ENCODE data around the gene PSMC4. TPM values are rescaled to one million over a fixed set of nuclear protein-coding genes. Genes with fewer than 3 reads are reported as not detected.

PSMC4 gene
- total RNA-seq, 2 donors from 2014 or later = 93.6 to 114 TPM

GRCh38 chr19:39996811-39997637 is 26.1 kb downstream of the PSMC4 start, which contains the start of gene ZNF546:
ZNF546 (plus strand) TSS chr19:39997060; CDS start chr19:39998327, 1,267 bp downstream.
- ATAC-seq = peak; percentile 78 to 94
- Mint-ChIP-seq H3K9me3 (peaks cover 7 to 17% of the 10 kb centered on the region in 2 donors), H3K27ac (peak within 1 kb of the TSS; percentile 97 to 98), H3K36me3 (peaks cover 33 to 49% of the 10 kb centered on the region in 2 donors)
- peak; percentile 88 to 89 for DNase-seq (ENCODE audit: low spot score in 2 of 2)

- Mint-ChIP-seq H3K36me3 (peaks cover 33 to 43% of the 10 kb centered on the region in 2 donors), H3K9me3 (peaks cover 6 to 16% of the 10 kb centered on the region in 2 donors), H3K27ac (peak overlapping the region; percentile 97 to 98)
- peak in 1 of 2 donors; percentile 22 for DNase-seq (ENCODE audit: low spot score in 2 of 2)
- ATAC-seq = peak; percentile 39 to 61
Observed at GRCh38 chr19:39997638-39998216, 26.8 kb downstream of the PSMC4 start.

GRCh38 chr19:39998501-39998900 is 27.5 kb downstream of the PSMC4 start:
- peak overlapping the region in 1 of 2 donors; percentile 98 for H3K27ac Mint-ChIP-seq
- DNase-seq (ENCODE audit: low spot score in 2 of 2) (no peak), ATAC-seq (no peak)
- H3K36me3 Mint-ChIP-seq = peaks cover 26 to 35% of the 10 kb centered on the region in 2 donors
- H3K9me3 Mint-ChIP-seq = peaks cover 0 to 10% of the 10 kb centered on the region in 2 donors

GRCh38 chr19:40005691-40006272 is 34.8 kb downstream of the PSMC4 start:
- no peak overlapping the region for H3K27ac Mint-ChIP-seq
- H3K36me3 Mint-ChIP-seq = peaks cover 34 to 49% of the 10 kb centered on the region in 2 donors
- no peak for DNase-seq (ENCODE audit: low spot score in 2 of 2)
- peaks cover 4 to 7% of the 10 kb centered on the region in 2 donors for H3K9me3 Mint-ChIP-seq
- ATAC-seq = no peak

- DNase-seq (ENCODE audit: low spot score in 2 of 2) = no peak
- Mint-ChIP-seq H3K27ac (peak overlapping the region in 1 of 2 donors; percentile 70), H3K36me3 (peaks cover 36 to 52% of the 10 kb centered on the region in 2 donors), H3K9me3 (peaks cover 4 to 7% of the 10 kb centered on the region in 2 donors)
- ATAC-seq = peak in 1 of 2 donors; percentile 24
Observed at GRCh38 chr19:40006273-40006691, 35.3 kb downstream of the PSMC4 start.

- peaks cover 67 to 86% of the 10 kb centered on the region in 2 donors for H3K36me3 Mint-ChIP-seq
- ATAC-seq = no peak
- peaks cover 26 to 28% of the 10 kb centered on the region in 2 donors for H3K9me3 Mint-ChIP-seq
- no peak overlapping the region for H3K27ac Mint-ChIP-seq
- DNase-seq (ENCODE audit: low spot score in 2 of 2) = no peak
Observed at GRCh38 chr19:40009674-40010073, 38.7 kb downstream of the PSMC4 start.

- H3K9me3 Mint-ChIP-seq = peaks cover 35 to 37% of the 10 kb centered on the region in 2 donors
- H3K27ac Mint-ChIP-seq = no peak overlapping the region
Observed at GRCh38 chr19:40013991-40014390, 43.0 kb downstream of the PSMC4 start.

GRCh38 chr19:40023969-40024368 is 53.0 kb downstream of the PSMC4 start:
- H3K36me3 Mint-ChIP-seq = peaks cover 57 to 59% of the 10 kb centered on the region in 2 donors
- H3K27ac Mint-ChIP-seq = no peak overlapping the region
- ATAC-seq (no peak), DNase-seq (ENCODE audit: low spot score in 2 of 2) (no peak)
- peaks cover 50 to 51% of the 10 kb centered on the region in 2 donors for H3K9me3 Mint-ChIP-seq

More at GRCh38 chr19:40013991-40014390, 43.0 kb downstream of the PSMC4 start:
- ATAC-seq (no peak), DNase-seq (ENCODE audit: low spot score in 2 of 2) (no peak)
- peaks cover 57 to 81% of the 10 kb centered on the region in 2 donors for H3K36me3 Mint-ChIP-seq

- ATAC-seq (no peak), DNase-seq (ENCODE audit: low spot score in 2 of 2) (no peak)
- H3K36me3 Mint-ChIP-seq = peaks cover 59 to 69% of the 10 kb centered on the region in 2 donors
- H3K27ac Mint-ChIP-seq = no peak overlapping the region
- H3K9me3 Mint-ChIP-seq = peaks cover 50 to 56% of the 10 kb centered on the region in 2 donors
Observed at GRCh38 chr19:40025938-40026596, 55.1 kb downstream of the PSMC4 start.

GRCh38 chr19:40026597-40026970 is 55.6 kb downstream of the PSMC4 start:
- ATAC-seq (no peak), DNase-seq (ENCODE audit: low spot score in 2 of 2) (no peak)
- Mint-ChIP-seq H3K27ac (no peak overlapping the region), H3K9me3 (peaks cover 47 to 56% of the 10 kb centered on the region in 2 donors), H3K36me3 (peaks cover 59 to 69% of the 10 kb centered on the region in 2 donors)

Other genes with a start within 250 kb of the PSMC4 start
- 1 to 10 TPM in 1 of 2 donors, under 1 TPM in 1; 0.86 to 1.0 TPM for gene CLC, start 233.1 kb upstream of the PSMC4 start, total RNA-seq
- not detected for gene LEUTX, start 192.3 kb upstream of the PSMC4 start, total RNA-seq
- 10 to 100 TPM in 1 of 2 donors, 1 to 10 TPM in 1; 8.9 to 10.3 TPM for gene DYRK1B, start 137.0 kb upstream of the PSMC4 start, total RNA-seq
- 100 to 1,000 TPM; 515 to 771 TPM for gene FBL, start 124.8 kb upstream of the PSMC4 start, total RNA-seq
- gene FCGBP, start 36.5 kb upstream of the PSMC4 start, total RNA-seq = 1 to 10 TPM; 4.6 to 8.2 TPM
- 1 to 10 TPM; 3.1 to 4.7 TPM for gene ZNF546, start 25.9 kb downstream of the PSMC4 start, total RNA-seq
- gene ZNF780B, start 85.1 kb downstream of the PSMC4 start, total RNA-seq = 10 to 100 TPM in 1 of 2 donors, 1 to 10 TPM in 1; 5.4 to 21.5 TPM
- gene ZNF780A, start 119.8 kb downstream of the PSMC4 start, total RNA-seq = 10 to 100 TPM; 12.7 to 17.8 TPM
- 10 to 100 TPM; 11.1 to 11.6 TPM for gene MAP3K10, start 220.3 kb downstream of the PSMC4 start, total RNA-seq
- gene TTC9B, start 247.2 kb downstream of the PSMC4 start, total RNA-seq = not detected

All from activated naive CD4-positive, alpha-beta T cell treated with anti-CD3 and anti-CD28 coated beads, Interleukin-2, amount 50 U/mL, for 72 hours (primary cell).